ENCODE results near the gene MEIOSIN. TPM values are rescaled to one million over a fixed set of nuclear protein-coding genes. Genes with fewer than 3 reads are reported as not detected.

MEIOSIN gene
- polyA plus RNA-seq, 1 donor from 2014 or later = not detected

DNA sequence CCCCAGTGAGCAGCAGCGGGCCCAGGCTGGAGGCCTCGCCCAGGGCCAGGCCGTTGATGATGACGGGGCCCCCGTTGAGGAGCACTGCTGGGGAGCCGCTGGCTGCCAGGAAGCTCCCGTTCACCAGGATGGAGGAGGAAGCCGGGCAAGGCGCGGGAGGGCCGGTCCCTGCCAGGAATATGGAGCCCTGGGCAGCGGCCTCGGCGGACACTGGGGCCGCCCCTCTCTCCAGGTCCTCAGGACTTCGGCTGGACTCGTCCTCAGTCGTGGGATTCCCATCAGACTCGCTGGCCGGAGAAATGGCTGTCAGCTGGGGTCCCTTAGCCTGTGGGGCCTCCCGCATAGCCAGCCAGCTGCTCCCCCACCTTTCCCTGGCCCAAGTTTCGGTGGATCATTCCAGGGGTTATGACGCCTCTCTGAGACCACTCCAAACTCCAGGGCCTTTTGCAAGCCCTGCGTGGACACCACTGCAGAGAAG is 33.7 kb downstream of the MEIOSIN start:
- H3K4me1 Mint-ChIP-seq = peaks cover 4 to 5% (median 5%) of the 10 kb centered on the region in 3 donors
- H3K27ac Mint-ChIP-seq = no peak overlapping the region
- H3K9me3 Mint-ChIP-seq = no peaks in the 10 kb centered on the region
- no peaks in the 10 kb centered on the region for H3K36me3 Mint-ChIP-seq
- peak overlapping the region; percentile 39 to 81 (median 54) for H3K4me3 Mint-ChIP-seq
- H3K27me3 Mint-ChIP-seq = peaks cover 9% of the 10 kb centered on the region

DNA sequence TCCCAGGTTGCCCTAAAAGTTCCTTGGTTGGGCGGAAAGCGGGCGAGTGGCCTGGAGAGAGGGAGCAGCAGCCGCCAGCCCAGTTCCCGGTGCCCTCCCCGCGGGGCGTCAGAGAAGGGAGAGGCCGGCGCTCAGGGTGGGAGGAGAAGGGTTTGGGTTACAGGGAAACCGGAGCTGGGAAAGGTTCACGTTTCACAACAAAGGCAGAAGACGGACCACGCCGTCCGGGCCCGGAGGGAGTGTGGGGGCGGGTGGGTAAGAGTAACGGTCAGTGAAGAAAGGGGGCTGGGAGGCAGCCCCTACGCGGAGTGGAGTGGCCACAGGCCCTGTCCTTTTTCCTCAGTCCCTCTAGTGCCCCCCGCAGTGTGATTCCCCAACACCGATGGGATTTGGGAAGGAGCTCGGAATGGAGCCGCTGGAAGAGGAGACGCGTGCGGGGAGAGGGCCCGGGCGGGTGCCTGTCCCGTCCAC is 34.2 kb downstream of the MEIOSIN start:
- peaks cover 5 to 7% (median 5%) of the 10 kb centered on the region in 3 donors for H3K4me1 Mint-ChIP-seq
- no peak overlapping the region for H3K27ac Mint-ChIP-seq
- peak overlapping the region; percentile 34 to 81 (median 51) for H3K4me3 Mint-ChIP-seq
- no peaks in the 10 kb centered on the region for H3K9me3 Mint-ChIP-seq
- no peaks in the 10 kb centered on the region for H3K36me3 Mint-ChIP-seq
- H3K27me3 Mint-ChIP-seq = peaks cover 7% of the 10 kb centered on the region

DNA sequence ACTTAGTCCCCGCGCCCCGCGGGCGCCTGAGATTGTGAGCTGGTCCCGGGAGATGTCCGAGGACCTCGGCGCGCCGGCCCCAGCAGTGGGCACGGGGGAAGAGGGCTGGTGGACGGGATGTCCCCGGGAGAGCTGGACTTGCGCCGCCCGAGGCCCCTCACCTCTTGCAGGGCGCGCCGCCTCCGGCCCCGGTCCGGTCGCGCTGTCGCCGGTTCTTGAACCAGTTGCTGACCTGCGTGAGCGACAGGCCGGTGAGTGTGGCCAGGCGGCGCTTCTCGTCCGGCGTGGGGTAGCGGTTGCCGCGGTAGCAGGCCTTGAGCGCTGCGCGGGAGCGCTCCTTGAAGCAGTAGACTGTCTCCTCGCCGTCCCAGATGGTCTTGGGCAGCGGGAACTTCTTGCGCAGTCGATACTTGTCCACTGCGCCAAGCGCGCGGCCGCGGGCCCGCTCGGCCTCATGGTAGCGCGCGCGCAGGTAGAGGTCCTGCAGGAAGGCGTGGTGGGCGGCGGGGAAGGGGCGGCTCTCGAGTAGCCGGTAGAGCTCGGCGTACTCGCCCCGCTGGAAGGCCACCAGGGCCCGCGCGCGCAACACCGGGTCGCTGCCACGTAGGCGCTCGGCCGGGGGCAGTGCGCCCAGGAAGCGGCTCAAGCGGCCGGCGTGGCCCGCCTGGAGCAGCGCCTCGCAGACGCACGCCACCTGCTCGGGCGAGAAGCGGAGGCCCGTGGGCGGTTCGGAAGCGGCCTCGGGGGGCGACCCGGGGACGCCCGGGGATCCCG is 34.8 kb downstream of the MEIOSIN start:
- Mint-ChIP-seq H3K4me3 (peak overlapping the region; percentile 78 to 100 (median 84)), H3K36me3 (no peaks in the 10 kb centered on the region), H3K27ac (no peak overlapping the region), H3K9me3 (no peaks in the 10 kb centered on the region), H3K4me1 (peaks cover 5 to 7% (median 5%) of the 10 kb centered on the region in 3 donors), H3K27me3 (peaks cover 7% of the 10 kb centered on the region)

DNA sequence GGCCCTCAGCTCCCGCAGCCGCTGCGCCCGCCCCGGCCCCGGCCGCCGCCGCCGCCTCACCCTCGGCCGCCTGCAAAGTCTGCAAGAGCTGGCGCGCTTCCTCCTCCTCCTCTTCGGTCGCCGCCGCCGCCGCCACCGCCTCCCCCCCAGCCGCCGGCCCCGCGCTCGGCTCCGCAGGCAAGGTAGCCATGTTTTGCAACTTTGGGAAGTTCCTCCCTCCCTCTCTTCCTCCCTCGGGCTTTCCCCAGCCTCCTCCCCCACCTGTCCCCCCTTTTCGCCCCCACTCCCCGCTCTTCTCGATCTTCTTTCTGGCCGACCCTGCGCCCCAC is 35.4 kb downstream of the MEIOSIN start:
- H3K36me3 Mint-ChIP-seq = no peaks in the 10 kb centered on the region
- peaks cover 7% of the 10 kb centered on the region for H3K27me3 Mint-ChIP-seq
- peak overlapping the region; percentile 86 to 100 (median 95) for H3K4me3 Mint-ChIP-seq
- H3K4me1 Mint-ChIP-seq = peaks cover 5 to 9% (median 5%) of the 10 kb centered on the region in 3 donors
- H3K27ac Mint-ChIP-seq = peak overlapping the region in 1 of 3 donors; percentile 100
- H3K9me3 Mint-ChIP-seq = no peaks in the 10 kb centered on the region

DNA sequence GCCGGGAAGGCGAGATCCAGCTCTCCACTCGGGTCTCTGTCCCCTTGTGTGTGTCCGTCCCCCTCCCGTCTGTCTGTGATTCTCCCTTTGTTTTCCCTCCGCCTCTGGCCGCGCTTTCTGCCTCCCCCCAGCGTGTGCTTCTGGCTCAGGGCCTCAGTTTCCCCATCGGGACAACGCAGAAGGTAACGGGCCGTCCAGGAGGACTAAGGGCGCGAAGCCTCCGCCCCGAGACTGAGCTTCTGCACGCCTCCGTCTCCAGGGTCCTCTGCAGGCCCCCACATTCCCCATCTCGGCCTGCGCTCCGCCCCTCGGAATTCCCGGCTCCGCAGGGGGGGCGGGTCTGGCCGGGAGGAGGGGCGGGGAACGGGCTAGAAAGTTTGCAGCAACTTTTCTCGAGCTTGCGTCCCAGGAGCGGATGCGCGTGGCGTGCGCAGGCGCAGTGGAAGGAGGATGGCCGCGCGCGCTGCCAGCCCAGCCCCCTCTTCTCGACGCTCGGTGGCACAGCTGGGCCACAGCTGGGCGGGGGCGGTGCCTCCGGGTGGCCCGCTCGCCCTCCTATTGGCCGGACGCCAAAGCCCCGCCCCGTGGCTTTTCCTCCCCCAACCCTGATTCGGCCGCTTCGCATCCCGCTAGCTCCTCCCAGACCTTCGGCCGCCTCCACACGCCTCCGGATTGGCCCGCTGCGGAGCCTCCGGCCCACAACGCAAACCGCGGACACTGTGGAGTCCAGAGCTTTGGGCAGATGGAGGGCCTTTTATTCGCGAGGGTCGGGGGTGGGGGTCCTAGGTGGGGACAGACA is 35.9 kb downstream of the MEIOSIN start, which contains the start of gene SIX5:
SIX5 (minus strand) TSS at position 269 of the 799 bp plus-strand sequence. CDS start 408 bp downstream, outside the sequence.
- H3K27me3 Mint-ChIP-seq = peaks cover 7% of the 10 kb centered on the region
- H3K36me3 Mint-ChIP-seq = no peaks in the 10 kb centered on the region
- H3K4me1 Mint-ChIP-seq = peaks cover 5 to 9% (median 5%) of the 10 kb centered on the region in 3 donors
- H3K4me3 Mint-ChIP-seq = peak within 1 kb of the TSS; percentile 86 to 100 (median 95)
- peak within 1 kb of the TSS; percentile 86 to 100 (median 94) for H3K27ac Mint-ChIP-seq
- no peaks in the 10 kb centered on the region for H3K9me3 Mint-ChIP-seq

DNA sequence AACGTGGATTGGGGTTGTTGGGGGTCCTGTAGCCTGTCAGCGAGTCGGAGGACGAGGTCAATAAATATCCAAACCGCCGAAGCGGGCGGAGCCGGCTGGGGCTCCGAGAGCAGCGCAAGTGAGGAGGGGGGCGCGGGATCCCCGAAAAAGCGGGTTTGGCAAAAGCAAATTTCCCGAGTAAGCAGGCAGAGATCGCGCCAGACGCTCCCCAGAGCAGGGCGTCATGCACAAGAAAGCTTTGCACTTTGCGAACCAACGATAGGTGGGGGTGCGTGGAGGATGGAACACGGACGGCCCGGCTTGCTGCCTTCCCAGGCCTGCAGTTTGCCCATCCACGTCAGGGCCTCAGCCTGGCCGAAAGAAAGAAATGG is 36.6 kb downstream of the MEIOSIN start:
- H3K9me3 Mint-ChIP-seq = no peaks in the 10 kb centered on the region
- H3K4me1 Mint-ChIP-seq = peaks cover 5 to 9% (median 5%) of the 10 kb centered on the region in 3 donors
- peaks cover 7% of the 10 kb centered on the region for H3K27me3 Mint-ChIP-seq
- peak overlapping the region; percentile 86 to 100 (median 95) for H3K4me3 Mint-ChIP-seq
- H3K36me3 Mint-ChIP-seq = no peaks in the 10 kb centered on the region
- peak overlapping the region; percentile 86 to 100 (median 94) for H3K27ac Mint-ChIP-seq

DNA sequence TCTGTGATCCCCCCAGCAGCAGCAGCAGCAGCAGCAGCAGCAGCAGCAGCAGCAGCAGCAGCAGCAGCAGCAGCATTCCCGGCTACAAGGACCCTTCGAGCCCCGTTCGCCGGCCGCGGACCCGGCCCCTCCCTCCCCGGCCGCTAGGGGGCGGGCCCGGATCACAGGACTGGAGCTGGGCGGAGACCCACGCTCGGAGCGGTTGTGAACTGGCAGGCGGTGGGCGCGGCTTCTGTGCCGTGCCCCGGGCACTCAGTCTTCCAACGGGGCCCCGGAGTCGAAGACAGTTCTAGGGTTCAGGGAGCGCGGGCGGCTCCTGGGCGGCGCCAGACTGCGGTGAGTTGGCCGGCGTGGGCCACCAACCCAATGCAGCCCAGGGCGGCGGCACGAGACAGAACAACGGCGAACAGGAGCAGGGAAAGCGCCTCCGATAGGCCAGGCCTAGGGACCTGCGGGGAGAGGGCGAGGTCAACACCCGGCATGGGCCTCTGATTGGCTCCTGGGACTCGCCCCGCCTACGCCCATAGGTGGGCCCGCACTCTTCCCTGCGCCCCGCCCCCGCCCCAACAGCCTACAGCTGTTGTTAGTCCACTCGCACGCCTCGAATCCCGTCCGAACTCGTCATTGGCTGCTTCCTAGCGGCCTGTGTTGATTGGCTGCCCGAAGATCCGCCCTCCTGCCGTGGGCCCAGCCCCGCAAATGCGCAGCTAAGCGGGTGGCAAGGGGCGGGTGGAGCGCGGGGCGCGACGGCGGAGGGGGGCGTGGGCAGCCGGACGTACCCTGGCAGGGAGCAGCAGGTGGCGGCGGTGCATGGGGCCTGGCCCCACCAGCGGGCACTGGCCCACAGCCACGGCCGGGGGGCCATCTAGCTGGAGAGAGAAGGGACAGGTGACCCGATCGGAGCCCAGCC is 37.2 kb downstream of the MEIOSIN start:
- peak overlapping the region; percentile 86 to 100 (median 95) for H3K4me3 Mint-ChIP-seq
- peaks cover 5 to 9% (median 5%) of the 10 kb centered on the region in 3 donors for H3K4me1 Mint-ChIP-seq
- no peaks in the 10 kb centered on the region for H3K9me3 Mint-ChIP-seq
- H3K27ac Mint-ChIP-seq = peak overlapping the region; percentile 86 to 100 (median 94)
- H3K36me3 Mint-ChIP-seq = no peaks in the 10 kb centered on the region
- peaks cover 4% of the 10 kb centered on the region for H3K27me3 Mint-ChIP-seq

DNA sequence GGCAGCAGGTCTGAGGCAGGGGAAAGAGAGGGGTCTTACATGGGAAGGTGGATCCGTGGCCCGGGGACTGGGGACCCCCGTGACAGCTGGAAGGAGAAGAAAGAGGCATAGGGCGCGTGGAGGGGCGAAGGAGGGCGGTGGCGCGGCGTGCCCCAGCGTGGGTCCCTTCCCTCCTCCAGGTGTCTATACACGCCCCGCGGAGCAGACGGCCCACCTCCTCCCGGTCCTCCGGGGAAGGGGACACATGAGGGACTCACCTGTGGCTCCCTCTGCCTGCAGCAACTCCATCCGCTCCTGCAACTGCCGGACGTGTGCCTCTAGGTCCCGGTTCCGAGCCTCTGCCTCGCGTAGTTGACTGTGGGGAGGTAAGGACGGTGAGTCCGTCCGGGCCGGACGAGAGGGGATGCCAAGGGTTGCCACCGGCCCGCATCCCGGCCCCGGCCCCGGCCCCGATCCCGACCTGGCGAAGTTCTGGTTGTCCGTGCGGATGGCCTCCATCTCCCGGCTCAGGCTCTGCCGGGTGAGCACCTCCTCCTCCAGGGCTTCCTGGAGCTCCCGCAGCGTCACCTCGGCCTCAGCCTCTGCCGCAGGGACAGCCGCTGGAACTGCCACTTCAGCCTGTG is 38.2 kb downstream of the MEIOSIN start:
- peak overlapping the region in 1 of 3 donors; percentile 100 for H3K27ac Mint-ChIP-seq

DNA sequence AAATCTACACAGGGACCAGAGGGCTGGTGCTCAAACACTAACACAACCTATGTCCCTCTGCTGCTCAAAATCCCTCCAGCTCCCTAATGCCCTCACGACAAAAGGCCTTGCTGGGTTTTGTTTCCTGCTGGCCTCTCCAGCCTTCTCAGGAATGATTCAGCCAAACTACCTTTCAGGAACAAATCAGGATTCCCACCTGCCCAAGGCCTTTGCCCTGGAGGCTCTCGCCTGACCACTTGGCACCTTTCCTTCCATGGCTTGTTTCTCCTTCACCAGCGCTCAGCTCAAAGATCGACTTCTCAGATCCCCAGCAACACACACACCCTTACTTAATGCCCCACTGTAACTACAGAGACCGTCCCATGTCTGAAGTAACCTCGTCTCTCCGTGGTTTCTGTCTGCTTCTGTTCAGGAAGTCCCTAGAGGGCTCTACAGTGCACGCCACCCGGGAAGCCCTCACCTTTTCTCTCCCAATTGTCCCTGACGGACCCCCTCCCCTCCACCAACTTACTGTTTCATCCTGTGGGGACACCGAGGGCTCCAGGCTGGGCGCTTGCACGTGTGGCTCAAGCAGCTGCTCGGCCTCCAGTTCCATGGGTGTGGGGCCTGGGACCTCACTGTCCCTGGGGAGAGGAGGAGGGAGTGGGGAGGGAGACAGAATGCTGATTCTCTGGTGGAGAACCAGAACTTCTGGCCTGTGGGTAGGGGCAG is 39.0 kb downstream of the MEIOSIN start:
- H3K27ac Mint-ChIP-seq = peak overlapping the region; percentile 64 to 71 (median 68)
- H3K4me1 Mint-ChIP-seq = peaks cover 5 to 9% (median 5%) of the 10 kb centered on the region in 3 donors
- H3K9me3 Mint-ChIP-seq = no peaks in the 10 kb centered on the region
- H3K4me3 Mint-ChIP-seq = peak overlapping the region in 3 of 4 donors; percentile 15 to 52 (median 17)
- peaks cover 2% of the 10 kb centered on the region for H3K27me3 Mint-ChIP-seq
- no peaks in the 10 kb centered on the region for H3K36me3 Mint-ChIP-seq

More for the DNA sequence above, 38.2 kb downstream of the MEIOSIN start:
- H3K4me1 Mint-ChIP-seq = peaks cover 5 to 9% (median 5%) of the 10 kb centered on the region in 3 donors
- peak overlapping the region in 3 of 4 donors; percentile 80 to 100 (median 93) for H3K4me3 Mint-ChIP-seq
- no peaks in the 10 kb centered on the region for H3K9me3 Mint-ChIP-seq
- H3K27me3 Mint-ChIP-seq = peaks cover 4% of the 10 kb centered on the region
- no peaks in the 10 kb centered on the region for H3K36me3 Mint-ChIP-seq

DNA sequence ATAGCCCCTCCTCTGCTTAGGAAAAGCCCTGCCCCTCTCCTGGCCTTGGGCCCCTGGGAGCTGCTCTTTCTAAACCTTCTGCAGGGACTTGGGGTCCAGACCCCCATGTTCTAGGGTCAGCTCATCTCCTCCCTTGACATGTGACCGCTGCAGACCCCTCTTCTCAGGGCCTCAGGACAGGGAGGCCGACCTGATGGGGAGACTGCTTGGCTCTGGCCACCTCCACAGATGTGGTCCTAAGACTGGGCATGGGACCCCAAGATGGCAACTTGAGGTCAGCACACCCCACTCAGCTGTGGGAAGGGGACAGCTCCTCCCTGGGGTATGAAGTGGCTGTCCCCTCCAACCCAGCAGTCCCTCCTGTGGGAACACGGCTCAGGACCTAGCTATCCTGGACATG is 39.7 kb downstream of the MEIOSIN start:
- H3K4me3 Mint-ChIP-seq = no peak overlapping the region
- H3K27ac Mint-ChIP-seq = peak overlapping the region in 1 of 3 donors; percentile 13

DNA sequence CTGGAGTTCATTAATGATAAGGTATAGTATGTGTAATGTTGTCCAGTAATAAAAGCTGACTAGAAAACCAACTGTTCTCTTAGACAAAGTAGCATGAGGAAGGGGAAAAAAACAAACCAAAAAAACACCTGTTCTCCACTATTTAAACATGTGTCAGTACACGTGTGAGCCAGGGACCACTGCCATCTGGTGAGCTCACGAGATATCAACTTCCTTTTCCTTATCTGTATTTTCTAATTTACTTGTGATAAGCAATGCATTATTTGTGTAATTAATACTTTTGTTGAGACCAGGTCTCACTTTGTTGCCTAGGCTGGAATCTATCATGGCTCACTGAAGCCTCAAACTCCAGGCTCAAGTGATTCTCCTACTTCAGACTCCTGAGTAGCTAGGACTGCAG is 40.1 kb downstream of the MEIOSIN start:
- Mint-ChIP-seq H3K9me3 (no peaks in the 10 kb centered on the region), H3K36me3 (no peaks in the 10 kb centered on the region), H3K4me1 (peaks cover 5 to 9% (median 7%) of the 10 kb centered on the region in 3 donors), H3K27ac (peak overlapping the region in 1 of 3 donors; percentile 13), H3K4me3 (no peak overlapping the region), H3K27me3 (no peaks in the 10 kb centered on the region)

More for the DNA sequence above, 39.7 kb downstream of the MEIOSIN start:
- Mint-ChIP-seq H3K36me3 (no peaks in the 10 kb centered on the region), H3K27me3 (no peaks in the 10 kb centered on the region), H3K4me1 (peaks cover 5 to 9% (median 5%) of the 10 kb centered on the region in 3 donors), H3K9me3 (no peaks in the 10 kb centered on the region)

DNA sequence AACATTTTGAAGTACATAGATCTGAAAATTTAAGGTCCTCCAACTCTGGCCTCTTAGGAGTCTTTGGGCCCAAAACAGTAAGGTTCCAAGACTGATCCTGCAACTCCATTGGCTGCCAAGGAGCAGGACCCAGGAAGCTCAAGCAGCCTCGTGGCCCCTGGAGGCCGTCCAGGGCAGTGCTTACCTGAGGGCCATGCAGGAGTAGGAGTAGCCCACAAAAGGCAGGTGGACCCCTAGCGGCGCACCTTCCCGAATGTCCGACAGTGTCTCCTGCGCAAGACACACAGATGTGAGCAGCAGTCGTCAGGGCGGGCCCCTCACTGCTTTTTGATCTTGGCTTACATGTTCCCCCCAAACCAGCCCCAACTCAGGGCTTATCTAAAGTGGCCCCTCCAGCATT is 41.5 kb downstream of the MEIOSIN start:
- no peak overlapping the region for H3K27ac Mint-ChIP-seq
- peaks cover 8 to 20% (median 16%) of the 10 kb centered on the region in 3 donors for H3K4me1 Mint-ChIP-seq
- H3K4me3 Mint-ChIP-seq = no peak overlapping the region
- H3K27me3 Mint-ChIP-seq = peaks cover 7% of the 10 kb centered on the region
- no peaks in the 10 kb centered on the region for H3K9me3 Mint-ChIP-seq
- peaks cover 2% of the 10 kb centered on the region for H3K36me3 Mint-ChIP-seq

DNA sequence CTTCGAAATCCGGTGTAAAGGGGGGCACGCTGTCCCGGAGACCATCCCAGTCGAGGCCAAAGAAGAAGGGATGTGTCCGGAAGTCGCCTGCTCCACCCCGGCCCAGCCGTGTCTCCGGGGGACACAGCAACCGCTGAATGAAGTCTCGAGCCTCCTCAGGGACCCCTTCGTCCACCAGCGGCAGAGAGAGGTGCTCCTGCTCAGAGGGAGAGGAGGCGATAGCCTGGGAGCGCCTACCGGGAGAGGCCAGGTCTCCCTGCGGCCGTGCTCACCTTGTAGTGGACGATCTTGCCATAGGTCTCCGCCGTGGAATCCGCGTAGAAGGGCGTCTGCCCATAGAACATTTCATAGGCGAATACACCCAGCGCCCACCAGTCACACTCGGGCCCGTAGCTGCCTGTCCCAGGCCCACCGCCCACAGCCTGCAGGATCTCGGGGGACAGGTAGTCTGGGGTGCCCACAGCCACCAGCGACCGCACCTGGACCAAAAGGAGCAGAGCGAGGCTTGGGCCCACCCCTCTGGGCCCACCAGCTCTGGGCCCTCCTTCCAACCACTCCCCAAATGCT is 44.2 kb downstream of the MEIOSIN start:
- Mint-ChIP-seq H3K36me3 (peaks cover 2% of the 10 kb centered on the region), H3K4me1 (peaks cover 7 to 16% (median 11%) of the 10 kb centered on the region in 3 donors), H3K4me3 (peak overlapping the region in 2 of 4 donors; percentile 5 to 57), H3K27ac (no peak overlapping the region), H3K9me3 (no peaks in the 10 kb centered on the region), H3K27me3 (peaks cover 7% of the 10 kb centered on the region)
